ENCODE results near the gene GPC3. TPM values are rescaled to one million over a fixed set of nuclear protein-coding genes. Genes with fewer than 3 reads are reported as not detected.

GPC3 gene
- total RNA-seq, 1 donor, result not detected

GRCh38 chrX:133754657-133755056 lies 230.7 kb downstream of the GPC3 start:
- DNase-seq (ENCODE audit: low read depth), result no peak
- H3K4me3 ChIP-seq (ENCODE audit: low read depth, low read length), result no peak overlapping the region
- no peak for TF ChIP-seq CTCF (IDR thresholded peaks at IDR 0.05; ENCODE audit: insufficient read depth, low read length)

- no peak overlapping the region for H3K4me3 ChIP-seq (ENCODE audit: low read depth, low read length)
- no peak for DNase-seq (ENCODE audit: low read depth)
- TF ChIP-seq CTCF (IDR thresholded peaks at IDR 0.05; ENCODE audit: insufficient read depth, low read length), result no peak
Measured at GRCh38 chrX:133749951-133750350, 235.4 kb downstream of the GPC3 start.

- TF ChIP-seq CTCF (IDR thresholded peaks at IDR 0.05; ENCODE audit: insufficient read depth, low read length), result no peak
- DNase-seq (ENCODE audit: low read depth), result no peak
- H3K4me3 ChIP-seq (ENCODE audit: low read depth, low read length), result no peak overlapping the region
Measured at GRCh38 chrX:133749370-133749769, 236.0 kb downstream of the GPC3 start.

- DNase-seq (ENCODE audit: low read depth), result no peak
- no peak for TF ChIP-seq CTCF (IDR thresholded peaks at IDR 0.05; ENCODE audit: insufficient read depth, low read length)
- H3K4me3 ChIP-seq (ENCODE audit: low read depth, low read length), result no peak overlapping the region
Measured at GRCh38 chrX:133747196-133747595, 238.2 kb downstream of the GPC3 start.

GRCh38 chrX:133746593-133746992 lies 238.8 kb downstream of the GPC3 start:
- no peak for DNase-seq (ENCODE audit: low read depth)
- TF ChIP-seq CTCF (IDR thresholded peaks at IDR 0.05; ENCODE audit: insufficient read depth, low read length), result no peak

GRCh38 chrX:133745349-133745748 lies 240.0 kb downstream of the GPC3 start:
- DNase-seq (ENCODE audit: low read depth), result no peak
- no peak for TF ChIP-seq CTCF (IDR thresholded peaks at IDR 0.05; ENCODE audit: insufficient read depth, low read length)

More at GRCh38 chrX:133746593-133746992, 238.8 kb downstream of the GPC3 start:
- no peak overlapping the region for H3K4me3 ChIP-seq (ENCODE audit: low read depth, low read length)

GRCh38 chrX:133742602-133743305 lies 242.6 kb downstream of the GPC3 start:
- TF ChIP-seq CTCF (IDR thresholded peaks at IDR 0.05; ENCODE audit: insufficient read depth, low read length), result no peak
- no peak for DNase-seq (ENCODE audit: low read depth)
- H3K4me3 ChIP-seq (ENCODE audit: low read depth, low read length), result no peak overlapping the region

More at GRCh38 chrX:133745349-133745748, 240.0 kb downstream of the GPC3 start:
- no peak overlapping the region for H3K4me3 ChIP-seq (ENCODE audit: low read depth, low read length)

All from fibroblast of the aortic adventitia (primary cell).